Urinary bladder (tissue), 4 donors: ENCODE measurements around the gene ATG16L1. TPM values are rescaled to one million over a fixed set of nuclear protein-coding genes. Genes with fewer than 3 reads are reported as not detected.

Experiments used
- DNase-seq: peaks from one replicate; pipeline ENCODE4 v3.0.0-alpha.2; 2015; ENCODE audit errors: extremely low spot score
- H3K27ac ChIP-seq: one replicate; pipeline ENCODE4 v1.5.1; 2013; ENCODE audit warnings: low read depth, mild to moderate bottlenecking, moderate library complexity
- H3K36me3 ChIP-seq: one replicate; pipeline ENCODE4 v1.6.1; 2013; ENCODE audit warnings: mild to moderate bottlenecking, moderate library complexity; ENCODE audit not compliant: insufficient read depth
- H3K4me1 ChIP-seq: one replicate; pipeline ENCODE4 v1.6.1; 2013; ENCODE audit warnings: mild to moderate bottlenecking, moderate library complexity; ENCODE audit not compliant: insufficient read depth
- H3K4me3 ChIP-seq: one replicate; pipeline ENCODE4 v1.5.1; 2013; ENCODE audit warnings: low read depth, low read length
- WGBS: extraction: QIAGEN DNeasy Blood & Tissue Kit; methylation state at CpG from one replicate; pipeline ENCODE4 v1.1.7; 2013; 5-methylcytosine and 5-hydroxymethylcytosine counted together
- polyA plus RNA-seq: library from polyadenylated mRNA; stranded (reverse); fragments of 200-250 nt; gene quantifications from one replicate; pipeline ENCODE4 v1.2.3, GENCODE V29; 2013
- total RNA-seq: library from RNA; depleted of rRNA; stranded (reverse); fragments of >200 nt; gene quantifications from one replicate; pipeline ENCODE4 v1.2.3, GENCODE V29; 2014
- donor health status: healthy with polysubstance abuse.
- donor health status: healthy.

The ATG16L1 gene
- total and polyA plus RNA-seq, 2 donors, result 24.5 to 29.5 TPM

GRCh38 chr2:233236820-233237589 is 14.5 kb upstream of the ATG16L1 start:
- no peaks in the 10 kb centered on the region for H3K36me3 ChIP-seq
- H3K27ac ChIP-seq, result no peak overlapping the region
- 71% methylated on average over 7 of the region's 7 CpGs for WGBS
- DNase-seq, result no peak
- H3K4me1 ChIP-seq, result no peaks in the 10 kb centered on the region
- H3K4me3 ChIP-seq, result no peak overlapping the region

- no peak overlapping the region for H3K27ac ChIP-seq
- DNase-seq, result no peak
- no peaks in the 10 kb centered on the region for H3K4me1 ChIP-seq
- WGBS, result 81% methylated on average over 2 of the region's 2 CpGs
- no peak overlapping the region for H3K4me3 ChIP-seq
- no peaks in the 10 kb centered on the region for H3K36me3 ChIP-seq
Observed at GRCh38 chr2:233240897-233241296, 10.6 kb upstream of the ATG16L1 start.

- no peak overlapping the region for H3K4me3 ChIP-seq
- 83% methylated on average over 3 of the region's 3 CpGs for WGBS
- H3K27ac ChIP-seq, result no peak overlapping the region
- H3K36me3 ChIP-seq, result no peaks in the 10 kb centered on the region
- no peak for DNase-seq
- no peaks in the 10 kb centered on the region for H3K4me1 ChIP-seq
Observed at GRCh38 chr2:233241803-233242202, 9.7 kb upstream of the ATG16L1 start.

GRCh38 chr2:233242231-233242927 is 9.1 kb upstream of the ATG16L1 start:
- Histone ChIP-seq H3K36me3 (no peaks in the 10 kb centered on the region), H3K27ac (no peak overlapping the region), H3K4me1 (no peaks in the 10 kb centered on the region), H3K4me3 (no peak overlapping the region)
- 75% methylated on average over 14 of the region's 14 CpGs for WGBS
- no peak for DNase-seq

- 63% methylated on average over 4 of the region's 4 CpGs for whole genome bisulfite sequencing
- Histone ChIP-seq H3K4me1 (no peaks in the 10 kb centered on the region), H3K36me3 (no peaks in the 10 kb centered on the region), H3K27ac (no peak overlapping the region), H3K4me3 (no peak overlapping the region)
- no peak for DNase-seq
Observed at GRCh38 chr2:233243348-233243747, 8.1 kb upstream of the ATG16L1 start.

- 49% methylated on average over 5 of the region's 5 CpGs for WGBS
- H3K27ac ChIP-seq, result no peak overlapping the region
- H3K4me3 ChIP-seq, result no peak overlapping the region
- no peaks in the 10 kb centered on the region for H3K36me3 ChIP-seq
- no peaks in the 10 kb centered on the region for H3K4me1 ChIP-seq
- DNase-seq, result no peak
Observed at GRCh38 chr2:233244818-233245217, 6.7 kb upstream of the ATG16L1 start.

GRCh38 chr2:233245406-233245805 is 6.1 kb upstream of the ATG16L1 start:
- DNase-seq, result no peak
- WGBS, result 51% methylated on average over 6 of the region's 6 CpGs
- H3K27ac ChIP-seq, result no peak overlapping the region
- H3K4me3 ChIP-seq, result no peak overlapping the region
- no peaks in the 10 kb centered on the region for H3K4me1 ChIP-seq
- H3K36me3 ChIP-seq, result no peaks in the 10 kb centered on the region

- Histone ChIP-seq H3K4me3 (no peak overlapping the region), H3K4me1 (no peaks in the 10 kb centered on the region), H3K36me3 (no peaks in the 10 kb centered on the region), H3K27ac (no peak overlapping the region)
- 78% methylated on average over 2 of the region's 2 CpGs for WGBS
- no peak for DNase-seq
Observed at GRCh38 chr2:233247116-233247515, 4.4 kb upstream of the ATG16L1 start.

GRCh38 chr2:233247744-233248143 is 3.7 kb upstream of the ATG16L1 start:
- Histone ChIP-seq H3K27ac (no peak overlapping the region), H3K36me3 (no peaks in the 10 kb centered on the region), H3K4me3 (no peak overlapping the region), H3K4me1 (no peaks in the 10 kb centered on the region)
- DNase-seq, result no peak

- WGBS, result 72% methylated on average over 7 of the region's 7 CpGs
- no peak for DNase-seq
- H3K4me1 ChIP-seq, result no peaks in the 10 kb centered on the region
- no peak overlapping the region for H3K4me3 ChIP-seq
- no peak overlapping the region for H3K27ac ChIP-seq
- no peaks in the 10 kb centered on the region for H3K36me3 ChIP-seq
Observed at GRCh38 chr2:233248999-233249398, 2.5 kb upstream of the ATG16L1 start.

GRCh38 chr2:233250568-233250967 is 905 bp upstream of the ATG16L1 start:
- no peak overlapping the region for H3K27ac ChIP-seq
- no peak for DNase-seq
- H3K4me3 ChIP-seq, result no peak overlapping the region
- no peaks in the 10 kb centered on the region for H3K4me1 ChIP-seq
- no peaks in the 10 kb centered on the region for H3K36me3 ChIP-seq
- 92% methylated on average over 9 of the region's 9 CpGs for WGBS

GRCh38 chr2:233250985-233251305 is 528 bp upstream of the ATG16L1 start:
- no peaks in the 10 kb centered on the region for H3K4me1 ChIP-seq
- no peak for DNase-seq
- H3K36me3 ChIP-seq, result no peaks in the 10 kb centered on the region
- 68% methylated on average over 1 of the region's 1 CpG for WGBS
- H3K27ac ChIP-seq, result no peak overlapping the region
- no peak overlapping the region for H3K4me3 ChIP-seq

GRCh38 chr2:233252227-233252626 is 754 bp downstream of the ATG16L1 start:
- peak overlapping the region; percentile 87 for H3K4me3 ChIP-seq
- no peaks in the 10 kb centered on the region for H3K36me3 ChIP-seq
- WGBS, result 2% methylated on average over 18 of the region's 18 CpGs
- H3K4me1 ChIP-seq, result no peaks in the 10 kb centered on the region
- H3K27ac ChIP-seq, result no peak overlapping the region
- no peak for DNase-seq

- DNase-seq, result no peak
- Histone ChIP-seq H3K27ac (no peak overlapping the region), H3K4me1 (no peaks in the 10 kb centered on the region), H3K36me3 (no peaks in the 10 kb centered on the region), H3K4me3 (no peak overlapping the region)
- WGBS, result 72% methylated on average over 11 of the region's 11 CpGs
Observed at GRCh38 chr2:233255151-233255550, 3.7 kb downstream of the ATG16L1 start.
